Esophagus squamous epithelium (tissue), 5 donors: ENCODE measurements around the gene RIPK4. TPM values are rescaled to one million over a fixed set of nuclear protein-coding genes. Genes with fewer than 3 reads are reported as not detected.

Experiments used
- DNase-seq: peaks from one replicate; lab custom pipeline; 2025; lab: John Stamatoyannopoulos, UW
- H3K27ac ChIP-seq, 4 donors: fragments of 200-600 bp; sonication (generic); one replicate each; pipeline ENCODE4 v1.5.1; 2016 to 2019; ENCODE audit warnings: mild to moderate bottlenecking in 1 of 4
- H3K27me3 ChIP-seq, 4 donors: fragments of 200-600 bp; sonication (generic); 1 replicate in 3 of 4; 2 replicates in 1 of 4; pipeline versions ENCODE4 v1.5.1 to v1.6.0; 2017 to 2021; ENCODE audit warnings: antibody characterized with exemption in 1 of 4
- H3K36me3 ChIP-seq, 3 donors: fragments of 200-600 bp; sonication (generic); one replicate each; pipeline ENCODE4 v1.5.1; 2016 to 2019
- H3K4me1 ChIP-seq, 3 donors: fragments of 200-600 bp; sonication (generic); one replicate each; pipeline ENCODE4 v1.5.1; 2017 to 2019
- H3K4me3 ChIP-seq, 4 donors: fragments of 200-600 bp; sonication (generic); 1 replicate in 3 of 4; 2 replicates in 1 of 4; pipeline ENCODE4 v1.5.1; 2016 to 2019; ENCODE audit warnings: mild to moderate bottlenecking in 2 of 4, moderate library complexity in 1 of 4
- H3K9me3 ChIP-seq, 3 donors: fragments of 200-600 bp; sonication (generic); one replicate each; pipeline ENCODE4 v1.5.1; 2016 to 2019
- POLR2A ChIP-seq, 4 donors: fragments of 450-650 bp; IDR thresholded peaks; one replicate each; pipeline ENCODE4 v1.6.1; 2017; ENCODE audit warnings: antibody characterized with exemption in 4 of 4, mild to moderate bottlenecking in 4 of 4, moderate library complexity in 3 of 4
- WGBS, 2 donors: methylation state at CpG; one replicate each; pipeline ENCODE4 v1.1.5; 2018; 5-methylcytosine and 5-hydroxymethylcytosine counted together
- intact Hi-C: fragments of 100-400 bp; cut with DNase I; formaldehyde crosslinking; loops from one replicate; pipeline ENCODE4 v1.15.0; 2022
- total RNA-seq, 4 donors: library from RNA; depleted of rRNA; stranded (reverse); fragments of >200 nt; gene quantifications; one replicate each; pipeline ENCODE4 v1.1.0, GENCODE V29; 2016
- TF ChIP-seq, protein P1 (sequence below), 6 experiments: fragments of 450-650 bp in 4 of 6; fragments of 200-600 bp in 2 of 6; sonication (generic) in 2 of 6; IDR thresholded peaks; one replicate each; pipeline ENCODE4 v1.5.1; 2016 to 2019; ENCODE audit warnings: antibody characterized with exemption in 6 of 6, mild to moderate bottlenecking in 4 of 6, moderate library complexity in 4 of 6
- donor health status: DM: yes; HTN: yes; CAD: no.

Gene RIPK4
- total RNA-seq, 4 donors from 2014 or later = 41.1 to 93.5 (median 68.8) TPM

DNA sequence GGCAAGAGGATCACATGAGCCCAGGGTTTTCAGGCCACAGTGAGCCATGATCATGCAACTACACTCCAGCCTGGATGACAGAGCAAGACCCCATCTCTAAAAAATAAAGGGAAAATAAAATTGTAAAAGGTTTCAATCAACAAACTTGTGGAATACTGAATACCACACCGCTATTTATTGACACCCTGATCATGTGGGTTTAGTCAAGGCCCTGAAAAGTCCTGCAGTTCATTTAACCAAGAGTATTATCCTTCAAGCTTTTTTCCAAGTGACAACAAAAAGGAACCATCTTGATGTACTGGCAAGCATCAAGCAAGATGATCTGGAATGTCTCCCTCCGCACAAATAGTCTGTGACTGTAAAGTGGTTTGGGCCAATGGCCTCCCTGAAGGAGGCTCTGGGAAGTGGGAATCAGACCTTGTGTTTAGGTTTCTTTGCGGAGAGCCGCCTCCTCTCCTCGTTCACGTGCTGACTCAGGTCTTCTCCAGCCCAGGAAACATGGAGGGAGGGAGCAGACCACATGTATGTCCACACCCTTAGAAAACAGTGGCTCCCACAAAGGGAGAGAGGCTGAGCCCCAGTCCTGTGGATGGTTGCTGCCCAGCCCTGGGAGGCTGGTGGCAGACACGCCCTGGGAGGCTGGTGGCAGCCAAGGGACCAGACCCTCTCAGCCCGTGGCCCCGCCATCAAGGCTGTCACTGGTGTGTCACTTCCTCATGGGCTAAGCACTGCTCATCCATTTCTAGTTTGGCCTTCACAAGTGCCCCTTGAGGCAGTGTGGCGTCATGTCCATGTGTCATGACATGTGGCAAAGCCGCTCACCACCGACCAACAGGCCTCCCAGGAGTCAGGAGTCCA, 56.7 kb downstream of the RIPK4 start:
- peaks cover 0 to 45% (median 0%) of the 10 kb centered on the region in 4 donors for H3K27me3 ChIP-seq
- no peak overlapping the region for H3K4me3 ChIP-seq
- H3K9me3 ChIP-seq = no peaks in the 10 kb centered on the region
- peak overlapping the region in 2 of 4 donors; percentile 5 to 20 for H3K27ac ChIP-seq
- WGBS, 2 donors = 70 to 72% methylated on average over 6 of the region's 12 CpGs
- no peaks in the 10 kb centered on the region for H3K36me3 ChIP-seq
- intact Hi-C loops = no loop called here
- DNase-seq = no peak
- peaks cover 21 to 75% (median 21%) of the 10 kb centered on the region in 3 donors for H3K4me1 ChIP-seq
- TF ChIP-seq, protein P1, sequence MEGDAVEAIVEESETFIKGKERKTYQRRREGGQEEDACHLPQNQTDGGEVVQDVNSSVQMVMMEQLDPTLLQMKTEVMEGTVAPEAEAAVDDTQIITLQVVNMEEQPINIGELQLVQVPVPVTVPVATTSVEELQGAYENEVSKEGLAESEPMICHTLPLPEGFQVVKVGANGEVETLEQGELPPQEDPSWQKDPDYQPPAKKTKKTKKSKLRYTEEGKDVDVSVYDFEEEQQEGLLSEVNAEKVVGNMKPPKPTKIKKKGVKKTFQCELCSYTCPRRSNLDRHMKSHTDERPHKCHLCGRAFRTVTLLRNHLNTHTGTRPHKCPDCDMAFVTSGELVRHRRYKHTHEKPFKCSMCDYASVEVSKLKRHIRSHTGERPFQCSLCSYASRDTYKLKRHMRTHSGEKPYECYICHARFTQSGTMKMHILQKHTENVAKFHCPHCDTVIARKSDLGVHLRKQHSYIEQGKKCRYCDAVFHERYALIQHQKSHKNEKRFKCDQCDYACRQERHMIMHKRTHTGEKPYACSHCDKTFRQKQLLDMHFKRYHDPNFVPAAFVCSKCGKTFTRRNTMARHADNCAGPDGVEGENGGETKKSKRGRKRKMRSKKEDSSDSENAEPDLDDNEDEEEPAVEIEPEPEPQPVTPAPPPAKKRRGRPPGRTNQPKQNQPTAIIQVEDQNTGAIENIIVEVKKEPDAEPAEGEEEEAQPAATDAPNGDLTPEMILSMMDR (IDR thresholded peaks at IDR 0.05) = no peak
- no peak for TF ChIP-seq POLR2A (IDR thresholded peaks at IDR 0.05)

DNA sequence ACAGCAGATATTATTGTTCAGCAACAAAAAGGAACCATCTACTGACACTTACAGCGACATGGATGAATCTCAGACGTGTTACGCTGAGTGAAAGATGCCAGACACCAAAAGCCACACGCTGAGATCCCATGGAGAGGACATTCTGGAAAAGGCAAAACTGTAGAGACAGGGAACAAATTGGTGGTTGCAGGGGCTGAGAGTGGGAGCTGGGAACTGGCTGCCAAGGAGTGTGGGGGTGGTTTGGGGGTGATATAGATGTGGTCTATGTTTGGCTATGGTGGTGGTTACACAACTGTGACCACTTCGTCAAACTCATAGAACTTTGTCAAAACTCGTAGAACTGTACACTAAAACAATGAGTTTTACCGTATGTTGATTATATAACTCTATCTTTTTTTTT, 57.7 kb downstream of the RIPK4 start:
- no peak for DNase-seq
- Histone ChIP-seq H3K4me3 (no peak overlapping the region), H3K27me3 (peaks cover 0 to 35% (median 0%) of the 10 kb centered on the region in 4 donors), H3K36me3 (no peaks in the 10 kb centered on the region), H3K9me3 (no peaks in the 10 kb centered on the region), H3K4me1 (peaks cover 21 to 81% (median 21%) of the 10 kb centered on the region in 3 donors), H3K27ac (no peak overlapping the region)
- intact Hi-C loops = no loop called here
- WGBS, 2 donors = 57 to 73% methylated on average over 7 of the region's 7 CpGs
- no peak for TF ChIP-seq POLR2A (IDR thresholded peaks at IDR 0.05)
- TF ChIP-seq, protein P1 (IDR thresholded peaks at IDR 0.05) = no peak

DNA sequence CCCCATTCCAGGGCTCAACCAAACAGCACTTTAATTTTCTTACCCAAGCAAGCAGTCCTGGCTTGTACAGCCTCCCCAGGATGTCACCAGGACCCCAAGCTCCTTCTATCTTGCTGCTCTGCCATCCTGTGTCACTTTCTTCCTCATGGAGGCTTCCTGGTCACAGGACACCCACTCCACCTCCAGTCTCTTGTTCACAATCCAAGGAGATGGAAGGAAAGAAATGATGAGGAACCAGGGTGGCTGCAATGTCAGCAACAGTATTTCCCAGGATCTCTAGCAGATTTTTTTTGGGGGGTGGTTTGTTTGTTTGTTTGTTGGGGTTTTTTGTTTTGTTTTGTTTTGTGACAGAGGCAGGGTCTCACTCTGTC, 58.9 kb downstream of the RIPK4 start:
- peaks cover 21 to 84% (median 21%) of the 10 kb centered on the region in 3 donors for H3K4me1 ChIP-seq
- H3K4me3 ChIP-seq = no peak overlapping the region
- no peaks in the 10 kb centered on the region for H3K36me3 ChIP-seq
- no peak for DNase-seq
- H3K27me3 ChIP-seq = peaks cover 0 to 22% (median 0%) of the 10 kb centered on the region in 4 donors
- TF ChIP-seq POLR2A (IDR thresholded peaks at IDR 0.05) = no peak
- TF ChIP-seq, protein P1 (IDR thresholded peaks at IDR 0.05) = no peak
- peak overlapping the region; percentile 71 to 89 (median 80) for H3K27ac ChIP-seq
- no peaks in the 10 kb centered on the region for H3K9me3 ChIP-seq
- intact Hi-C loops = no loop called here

DNA sequence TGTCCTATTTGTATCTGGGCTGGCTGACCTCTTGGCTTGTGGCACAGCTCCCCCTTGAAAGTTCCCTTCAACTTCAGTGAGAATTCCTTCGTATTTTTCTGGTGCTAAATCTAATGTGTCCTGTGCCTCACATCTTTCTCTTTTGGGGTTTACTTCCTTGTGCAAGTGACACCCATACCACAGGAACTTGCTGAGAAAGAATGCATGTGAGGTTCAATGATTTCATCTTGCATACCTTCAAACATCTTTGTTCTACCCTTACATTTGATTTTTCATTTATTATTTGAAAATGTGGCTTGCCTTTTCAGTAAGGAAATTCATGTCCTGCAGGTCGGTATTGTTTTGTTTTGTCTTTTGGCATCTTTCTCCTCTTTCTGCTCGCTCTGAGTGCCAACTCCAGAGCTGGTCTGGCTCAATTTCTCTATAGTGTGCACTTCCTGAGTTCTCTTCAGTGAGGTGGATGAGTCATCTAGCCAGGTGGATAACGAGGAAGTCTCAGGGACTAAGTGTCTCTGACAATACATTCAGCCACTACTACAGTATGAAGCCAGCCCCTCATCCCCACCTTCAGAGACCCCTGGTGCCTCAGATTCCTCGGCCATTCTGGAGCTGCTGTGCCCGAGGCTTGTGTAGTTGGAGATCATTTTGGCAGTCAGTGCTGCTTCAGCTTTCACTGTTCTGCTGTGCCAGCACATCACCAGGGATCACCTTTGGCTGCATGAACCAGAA, 59.5 kb downstream of the RIPK4 start:
- H3K4me3 ChIP-seq = no peak overlapping the region
- peaks cover 21 to 87% (median 21%) of the 10 kb centered on the region in 3 donors for H3K4me1 ChIP-seq
- no peaks in the 10 kb centered on the region for H3K9me3 ChIP-seq
- 38 to 57% methylated on average over 6 of the region's 6 CpGs for WGBS, 2 donors
- intact Hi-C loops = no loop called here
- H3K27me3 ChIP-seq = peaks cover 0 to 17% (median 0%) of the 10 kb centered on the region in 4 donors
- DNase-seq = no peak
- no peak for TF ChIP-seq POLR2A (IDR thresholded peaks at IDR 0.05)
- TF ChIP-seq, protein P1 (IDR thresholded peaks at IDR 0.05) = no peak
- H3K27ac ChIP-seq = peak overlapping the region; percentile 71 to 89 (median 80)
- no peaks in the 10 kb centered on the region for H3K36me3 ChIP-seq

DNA sequence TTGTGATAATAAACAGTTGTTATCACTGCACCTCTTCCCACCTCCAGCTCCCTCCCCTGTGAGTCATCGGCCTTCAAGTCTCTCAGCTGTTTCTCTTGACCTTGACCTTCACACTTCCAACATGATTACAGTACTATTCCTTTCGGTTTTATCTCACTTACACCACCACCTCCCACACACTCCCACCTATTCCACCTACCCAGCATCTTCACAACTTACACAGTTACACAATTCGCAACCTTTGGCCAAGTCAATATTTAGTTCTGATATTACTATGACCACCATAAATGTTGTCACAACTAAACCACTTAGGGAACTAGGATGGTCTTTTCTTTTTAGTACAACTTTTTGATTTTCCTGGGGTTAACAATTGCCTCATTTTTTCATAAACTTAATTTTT, 60.2 kb downstream of the RIPK4 start:
- Histone ChIP-seq H3K9me3 (no peaks in the 10 kb centered on the region), H3K27me3 (peaks cover 0 to 10% (median 0%) of the 10 kb centered on the region in 4 donors), H3K4me3 (no peak overlapping the region), H3K36me3 (no peaks in the 10 kb centered on the region), H3K4me1 (peaks cover 14 to 84% (median 18%) of the 10 kb centered on the region in 3 donors), H3K27ac (peak overlapping the region; percentile 28 to 89 (median 78))
- WGBS, 2 donors = 46 to 48% methylated on average over 3 of the region's 3 CpGs
- intact Hi-C loops = no loop called here
- DNase-seq = no peak
- no peak for TF ChIP-seq POLR2A (IDR thresholded peaks at IDR 0.05)
- TF ChIP-seq, protein P1 (IDR thresholded peaks at IDR 0.05) = no peak
